GM23248 (cell line): ENCODE data around the gene GAGE10. TPM values are rescaled to one million over a fixed set of nuclear protein-coding genes. Genes with fewer than 3 reads are reported as not detected.
"Not testable (repeated sequence)": the region's sequence is repeated elsewhere in the genome, so short reads cannot be mapped to it uniquely, and the experiment has no call there.

Source experiments
- DNase-seq: peaks from one replicate; pipeline ENCODE4 v3.0.0-alpha.2; 2015
- H2AFZ ChIP-seq: fragments of 200-600 bp; sonication (generic); 2 replicates; pipeline ENCODE4 v1.6.1; 2016; ENCODE audit warnings: antibody characterized with exemption
- H3F3A ChIP-seq: fragments of 200-600 bp; sonication (generic); 2 replicates; pipeline ENCODE4 v1.6.1; 2016; ENCODE audit warnings: mild to moderate bottlenecking, antibody characterized with exemption, mixed run types; ENCODE audit not compliant: insufficient read depth
- H3K27ac ChIP-seq: fragments of 200-600 bp; sonication (generic); 2 replicates; pipeline ENCODE4 v1.5.1; 2016; ENCODE audit warnings: mild to moderate bottlenecking
- H3K27me3 ChIP-seq: fragments of 200-600 bp; sonication (generic); replicated peaks from 2 replicates; pipeline ENCODE4 v1.6.1; 2016; ENCODE audit warnings: mild to moderate bottlenecking; ENCODE audit not compliant: insufficient read depth
- H3K36me3 ChIP-seq: fragments of 200-600 bp; sonication (generic); 2 replicates; pipeline ENCODE4 v1.6.1; 2016; ENCODE audit warnings: low read depth, mild to moderate bottlenecking
- H3K4me1 ChIP-seq: fragments of 200-600 bp; sonication (generic); 2 replicates; pipeline ENCODE4 v1.6.1; 2016; ENCODE audit warnings: mild to moderate bottlenecking; ENCODE audit not compliant: insufficient read depth
- H3K4me2 ChIP-seq: fragments of 200-600 bp; sonication (generic); one replicate; pipeline ENCODE4 v1.6.1; 2016; ENCODE audit warnings: mild to moderate bottlenecking; ENCODE audit not compliant: unreplicated experiment
- H3K4me3 ChIP-seq: fragments of 200-600 bp; sonication (generic); 2 replicates; pipeline ENCODE4 v1.5.1; 2016; ENCODE audit warnings: mild to moderate bottlenecking
- H3K79me2 ChIP-seq: fragments of 200-600 bp; sonication (generic); 2 replicates; pipeline ENCODE4 v1.6.1; 2016; ENCODE audit warnings: mild to moderate bottlenecking; ENCODE audit not compliant: insufficient read depth
- H3K9ac ChIP-seq: fragments of 200-600 bp; sonication (generic); 2 replicates; pipeline ENCODE4 v1.6.1; 2016; ENCODE audit warnings: mild to moderate bottlenecking
- H3K9me2 ChIP-seq: fragments of 200-600 bp; sonication (generic); 2 replicates; pipeline ENCODE4 v1.6.1; 2016; ENCODE audit warnings: mixed run types, mild to moderate bottlenecking, moderate library complexity; ENCODE audit not compliant: insufficient read depth
- H3K9me3 ChIP-seq: fragments of 200-600 bp; sonication (generic); one replicate; pipeline ENCODE4 v1.6.1; 2017; ENCODE audit warnings: low read depth
- H4K20me1 ChIP-seq: fragments of 200-600 bp; sonication (generic); 2 replicates; pipeline ENCODE4 v1.6.0; 2016; ENCODE audit not compliant: insufficient read depth
- EZH2 ChIP-seq: fragments of 200-600 bp; sonication (generic); IDR thresholded peaks from 2 replicates; pipeline ENCODE4 v1.6.1; 2018; ENCODE audit warnings: antibody characterized with exemption, mild to moderate bottlenecking; ENCODE audit not compliant: insufficient read depth, poor library complexity, severe bottlenecking
- EZH2phosphoT487 ChIP-seq: fragments of 200-600 bp; sonication (generic); IDR thresholded peaks from 2 replicates; pipeline ENCODE4 v1.6.1; 2018; ENCODE audit warnings: antibody characterized with exemption, moderate library complexity, mild to moderate bottlenecking, low read depth; ENCODE audit not compliant: insufficient read depth
- WGBS, 2 experiments: methylation state at CpG; one replicate each; pipeline ENCODE4 v1.1.6; 2015 to 2017; ENCODE audit warnings: low lambda C conversion rate in 2 of 2, low coverage in 1 of 2; ENCODE audit errors: missing lambda C conversion rate in 2 of 2; 5-methylcytosine and 5-hydroxymethylcytosine counted together
- in situ Hi-C: fragments of 300-500 bp; cut with MboI; formaldehyde crosslinking; loops from 2 replicates; pipeline ENCODE4 v1.15.0; 2020
- polyA plus RNA-seq: library from polyadenylated mRNA; unstranded; fragments of >200 nt; fragmentation: Nextera tagmentation; extraction: Ambion mirVana; gene quantifications from 2 replicates; pipeline ENCODE4 v1.2.1, GENCODE V29; 2016
- total RNA-seq: library from RNA; depleted of rRNA; stranded (reverse); fragments of >200 nt; shearing (Covaris generic); gene quantifications from 2 replicates; pipeline ENCODE4 v1.2.3, GENCODE V29; 2014

The GAGE10 gene
- total and polyA plus RNA-seq, 2 experiments from 2014 or later, result not detected

DNA sequence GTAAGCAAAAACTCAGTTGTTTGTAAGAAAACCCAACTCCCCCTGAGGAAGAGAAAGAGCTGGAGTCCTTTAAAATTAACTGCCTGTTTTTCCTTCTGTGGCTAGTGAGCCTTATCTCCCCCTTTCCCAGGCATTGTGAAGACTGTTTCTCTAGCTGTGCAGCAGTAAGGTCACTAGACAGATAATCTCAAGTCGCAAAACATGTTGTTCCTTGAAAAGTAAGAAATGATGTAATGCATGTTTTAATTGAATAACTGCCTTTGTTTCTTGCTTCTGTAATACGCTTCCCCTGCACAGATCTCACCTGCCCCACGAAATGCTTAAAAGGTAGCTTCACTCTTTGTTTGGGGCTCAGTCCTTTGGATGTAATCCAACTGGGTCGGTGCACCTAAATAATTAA is 12.6 kb downstream of the GAGE10 start:
- no peaks in the 10 kb centered on the region for H3K27me3 ChIP-seq
- no peak overlapping the region for H3K4me2 ChIP-seq
- no peak for TF ChIP-seq EZH2phosphoT487
- no peak for TF ChIP-seq EZH2
- no peaks in the 10 kb centered on the region for H3K79me2 ChIP-seq
- no peaks in the 10 kb centered on the region for H3F3A ChIP-seq
- H3K4me1 ChIP-seq, result no peaks in the 10 kb centered on the region
- 57 to 60% methylated on average over 4 of the region's 4 CpGs for WGBS, 2 experiments
- H3K9me3 ChIP-seq, result no peaks in the 10 kb centered on the region
- no peak for DNase-seq
- H3K4me3 ChIP-seq, result no peak overlapping the region
- in situ Hi-C loops, result no loop called here
- H3K27ac ChIP-seq, result no peak overlapping the region
- no peaks in the 10 kb centered on the region for H4K20me1 ChIP-seq
- H3K9ac ChIP-seq, result no peak overlapping the region
- H2AFZ ChIP-seq, result no peak overlapping the region
- H3K36me3 ChIP-seq, result no peaks in the 10 kb centered on the region
- H3K9me2 ChIP-seq, result no peaks in the 10 kb centered on the region

DNA sequence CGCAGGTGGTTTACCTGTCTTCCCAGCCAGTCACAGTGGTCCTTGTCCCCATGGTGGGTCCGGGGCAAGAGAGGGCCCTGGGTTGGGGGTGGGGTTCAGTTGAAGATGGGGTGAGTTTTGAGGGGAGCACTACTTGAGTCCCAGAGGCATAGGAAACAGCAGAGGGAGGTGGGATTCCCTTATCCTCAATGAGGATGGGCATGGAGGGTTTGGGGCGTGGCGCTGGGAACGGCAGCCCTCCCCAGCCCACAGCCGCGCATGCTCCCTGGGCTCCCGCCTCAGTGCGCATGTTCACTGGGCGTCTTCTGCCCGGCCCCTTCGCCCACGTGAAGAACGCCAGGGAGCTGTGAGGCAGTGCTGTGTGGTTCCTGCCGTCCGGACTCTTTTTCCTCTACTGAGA is 18.3 kb downstream of the GAGE10 start, which contains the start of gene GAGE12J:
Gene GAGE12J (plus strand): TSS at position 301 of the 400 bp plus-strand sequence. CDS start 1,157 bp downstream, outside the sequence.
- H4K20me1 ChIP-seq, H3K36me3 ChIP-seq: not testable (repeated sequence)
- WGBS, 2 experiments, result 71 to 85% methylated on average over 3 to 8 of the region's 16 CpGs

GRCh38 chrX:49322266-49322665 is 18.8 kb downstream of the GAGE10 start:
- not testable (repeated sequence) for H3K4me1 ChIP-seq, H3K4me3 ChIP-seq

More for the DNA sequence above, 18.3 kb downstream of the GAGE10 start, which contains the start of gene GAGE12J:
- H3K79me2 ChIP-seq, DNase-seq, H3K4me3 ChIP-seq, H3K27me3 ChIP-seq, in situ Hi-C loops, H3K9ac ChIP-seq, H3F3A ChIP-seq, H3K4me1 ChIP-seq, H3K9me3 ChIP-seq, H2AFZ ChIP-seq, H3K27ac ChIP-seq, H3K4me2 ChIP-seq, H3K9me2 ChIP-seq: not testable (repeated sequence)

DNA sequence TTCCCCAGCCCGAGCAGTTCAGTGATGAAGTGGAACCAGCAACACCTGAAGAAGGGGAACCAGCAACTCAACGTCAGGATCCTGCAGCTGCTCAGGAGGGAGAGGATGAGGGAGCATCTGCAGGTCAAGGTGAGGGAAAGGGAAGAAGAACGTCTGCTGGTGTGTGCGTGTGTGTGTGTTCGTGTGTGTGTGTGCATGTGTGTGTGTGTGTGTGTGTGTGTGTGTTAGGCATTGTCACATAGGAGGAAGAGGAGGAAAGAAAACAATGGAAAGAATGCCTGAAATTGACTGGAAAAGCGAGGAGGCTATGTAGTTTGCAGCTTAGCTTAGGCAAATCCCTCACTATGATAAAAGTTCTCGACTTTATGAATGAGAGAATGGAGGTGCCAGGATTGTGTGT is 20.3 kb downstream of the GAGE10 start:
- H4K20me1 ChIP-seq, H3K4me3 ChIP-seq, H3K36me3 ChIP-seq, in situ Hi-C loops, H3K27me3 ChIP-seq, H3K9me2 ChIP-seq, H3K9me3 ChIP-seq, H3K9ac ChIP-seq, H3K4me1 ChIP-seq, DNase-seq, H3K27ac ChIP-seq, H2AFZ ChIP-seq, H3K4me2 ChIP-seq, H3K79me2 ChIP-seq, H3F3A ChIP-seq: not testable (repeated sequence)
- 33% methylated on average over 4 of the region's 7 CpGs; no CpG with 5 or more reads in 1 of the 2 experiments for WGBS, 2 experiments

More at GRCh38 chrX:49322266-49322665, 18.8 kb downstream of the GAGE10 start:
- H3F3A ChIP-seq, in situ Hi-C loops, H3K9me2 ChIP-seq, H2AFZ ChIP-seq, H3K27me3 ChIP-seq, H4K20me1 ChIP-seq, H3K4me2 ChIP-seq, H3K9me3 ChIP-seq, H3K27ac ChIP-seq, H3K79me2 ChIP-seq, H3K9ac ChIP-seq, H3K36me3 ChIP-seq, DNase-seq: not testable (repeated sequence)
- 71% methylated on average over 11 of the region's 27 CpGs; no CpG with 5 or more reads in 1 of the 2 experiments for WGBS, 2 experiments

DNA sequence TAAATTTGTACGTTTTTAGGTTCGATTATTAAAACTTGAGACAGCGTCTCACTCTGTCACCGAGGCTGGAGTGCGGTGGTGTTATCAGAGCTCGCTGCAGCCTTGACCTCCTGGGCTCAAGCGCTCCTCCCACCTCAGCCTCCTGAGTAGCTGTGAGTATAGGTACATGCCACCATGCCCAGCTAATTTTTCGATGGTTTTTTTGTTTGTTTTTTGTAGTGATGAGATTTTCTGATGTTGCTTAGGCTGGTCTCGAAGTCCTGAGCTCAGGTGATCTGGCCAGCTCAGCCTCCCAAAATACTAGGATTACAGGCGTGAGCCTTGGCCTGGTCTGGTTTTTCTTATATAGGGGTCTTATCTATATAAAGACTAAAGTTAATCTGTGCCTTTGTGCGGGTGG is 27.0 kb downstream of the GAGE10 start:
- H3K9ac ChIP-seq, H3K27ac ChIP-seq, in situ Hi-C loops, H2AFZ ChIP-seq, H3K4me3 ChIP-seq, H3K4me2 ChIP-seq, DNase-seq, H3K79me2 ChIP-seq, H3K27me3 ChIP-seq, H3K36me3 ChIP-seq, H3F3A ChIP-seq, H3K9me2 ChIP-seq, H3K9me3 ChIP-seq, H4K20me1 ChIP-seq, H3K4me1 ChIP-seq: not testable (repeated sequence)
- 54% methylated on average over 4 of the region's 11 CpGs; no CpG with 5 or more reads in 1 of the 2 experiments for WGBS, 2 experiments

- in situ Hi-C loops, H3K4me2 ChIP-seq, H3K27ac ChIP-seq, H3K9me3 ChIP-seq, H3K4me3 ChIP-seq, H3K9me2 ChIP-seq, H4K20me1 ChIP-seq, DNase-seq, H3K36me3 ChIP-seq, H3K79me2 ChIP-seq, H2AFZ ChIP-seq, H3F3A ChIP-seq, H3K9ac ChIP-seq, H3K4me1 ChIP-seq, H3K27me3 ChIP-seq: not testable (repeated sequence)
- whole genome bisulfite sequencing, 2 experiments, result no CpG with 5 or more reads among the region's 16 CpGs
These were observed 27.8 kb downstream of the GAGE10 start, which contains the start of gene GAGE13 for GRCh38 chrX:49331282-49331681. Gene GAGE13 (plus strand): TSS chrX:49331582. CDS start chrX:49332738, 1,156 bp downstream.

GRCh38 chrX:49331841-49332240 is 28.4 kb downstream of the GAGE10 start:
- H3K4me3 ChIP-seq, H3K9me3 ChIP-seq, H3K4me2 ChIP-seq, DNase-seq, H3K9ac ChIP-seq, H3K27me3 ChIP-seq, H3F3A ChIP-seq, H3K36me3 ChIP-seq, H3K9me2 ChIP-seq, H4K20me1 ChIP-seq, H3K4me1 ChIP-seq, H2AFZ ChIP-seq, H3K79me2 ChIP-seq, H3K27ac ChIP-seq, in situ Hi-C loops: not testable (repeated sequence)
- 79 to 93% methylated on average over 11 to 16 of the region's 26 CpGs for WGBS, 2 experiments
